Right atrium auricular region (tissue), 2 donors: ENCODE data around the gene PRLR. TPM values are rescaled to one million over a fixed set of nuclear protein-coding genes. Genes with fewer than 3 reads are reported as not detected.

Source experiments
- DNase-seq: peaks from one replicate; pipeline ENCODE4 v3.0.0-alpha.2; 2019; ENCODE audit warnings: low spot score
- H3K27ac ChIP-seq, 2 donors: fragments of 200-600 bp; sonication (generic); 1 replicate in 1 of 2; 2 replicates in 1 of 2; pipeline ENCODE4 v1.5.1; 2016 to 2019
- H3K27me3 ChIP-seq, 2 donors: fragments of 200-600 bp; sonication (generic); one replicate each; pipeline versions ENCODE4 v1.5.1 to v1.6.0; 2017 to 2019
- H3K36me3 ChIP-seq: fragments of 200-600 bp; sonication (generic); one replicate; pipeline ENCODE4 v1.5.1; 2016
- H3K4me1 ChIP-seq, 2 donors: fragments of 200-600 bp; sonication (generic); one replicate each; pipeline versions ENCODE4 v1.5.1 to v1.6.0; 2017 to 2019
- H3K4me3 ChIP-seq, 2 donors: fragments of 200-600 bp; sonication (generic); 1 replicate in 1 of 2; 2 replicates in 1 of 2; pipeline ENCODE4 v1.5.1; 2017 to 2019; ENCODE audit warnings: mild to moderate bottlenecking in 1 of 2, moderate library complexity in 1 of 2
- H3K9me3 ChIP-seq, 2 donors: fragments of 200-600 bp; sonication (generic); one replicate each; pipeline ENCODE4 v1.5.1; 2019
- total RNA-seq, 2 donors: library from RNA; depleted of rRNA; stranded (reverse); fragments of >200 nt; gene quantifications; one replicate each; pipeline ENCODE4 v1.1.0, GENCODE V29; 2016
- TF ChIP-seq, protein P1 (sequence below), 2 donors: fragments of 200-600 bp; sonication (generic); IDR thresholded peaks; one replicate each; pipeline ENCODE4 v1.5.1; 2019; ENCODE audit warnings: antibody characterized with exemption in 2 of 2

Gene PRLR
- total RNA-seq, 2 donors from 2014 or later = 0.15 to 0.31 TPM

DNA sequence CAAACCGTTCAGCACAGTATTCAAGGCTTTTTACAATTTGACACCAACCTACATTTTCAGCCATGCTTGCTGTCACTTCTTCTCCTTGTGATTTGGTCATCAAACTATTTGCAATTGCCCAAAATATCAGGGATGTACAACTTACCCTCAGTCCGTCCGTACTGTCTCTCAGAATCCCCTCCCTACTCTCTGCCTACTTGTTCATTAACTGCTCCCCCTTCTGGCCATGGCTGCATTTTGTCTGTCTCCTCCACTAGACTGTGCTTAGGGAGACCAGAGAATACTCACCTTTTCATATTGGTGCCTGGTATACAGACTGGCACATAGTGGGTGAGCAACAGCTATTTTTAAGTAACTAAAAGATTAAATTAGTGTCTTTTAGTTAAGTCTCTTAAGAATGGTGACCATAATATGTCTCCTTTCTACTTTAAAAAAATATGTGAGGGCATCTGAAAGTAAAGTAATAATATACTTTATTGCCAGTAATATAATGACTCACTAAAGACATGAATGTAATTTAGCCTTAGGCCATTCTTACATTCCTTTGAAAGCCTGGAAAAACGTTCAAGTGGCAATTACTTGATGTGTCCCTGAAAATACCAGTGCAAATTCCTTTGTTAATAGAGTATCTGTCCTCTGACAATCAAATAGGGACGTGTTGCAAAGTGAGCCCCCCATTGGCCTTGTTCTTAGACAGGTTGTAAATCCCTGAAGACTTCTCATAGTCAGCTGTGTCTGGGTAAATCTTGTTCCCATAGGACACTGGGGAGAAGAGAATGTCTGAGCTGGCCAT lies 27.8 kb downstream of the PRLR start:
- TF ChIP-seq, protein P1, sequence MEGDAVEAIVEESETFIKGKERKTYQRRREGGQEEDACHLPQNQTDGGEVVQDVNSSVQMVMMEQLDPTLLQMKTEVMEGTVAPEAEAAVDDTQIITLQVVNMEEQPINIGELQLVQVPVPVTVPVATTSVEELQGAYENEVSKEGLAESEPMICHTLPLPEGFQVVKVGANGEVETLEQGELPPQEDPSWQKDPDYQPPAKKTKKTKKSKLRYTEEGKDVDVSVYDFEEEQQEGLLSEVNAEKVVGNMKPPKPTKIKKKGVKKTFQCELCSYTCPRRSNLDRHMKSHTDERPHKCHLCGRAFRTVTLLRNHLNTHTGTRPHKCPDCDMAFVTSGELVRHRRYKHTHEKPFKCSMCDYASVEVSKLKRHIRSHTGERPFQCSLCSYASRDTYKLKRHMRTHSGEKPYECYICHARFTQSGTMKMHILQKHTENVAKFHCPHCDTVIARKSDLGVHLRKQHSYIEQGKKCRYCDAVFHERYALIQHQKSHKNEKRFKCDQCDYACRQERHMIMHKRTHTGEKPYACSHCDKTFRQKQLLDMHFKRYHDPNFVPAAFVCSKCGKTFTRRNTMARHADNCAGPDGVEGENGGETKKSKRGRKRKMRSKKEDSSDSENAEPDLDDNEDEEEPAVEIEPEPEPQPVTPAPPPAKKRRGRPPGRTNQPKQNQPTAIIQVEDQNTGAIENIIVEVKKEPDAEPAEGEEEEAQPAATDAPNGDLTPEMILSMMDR (IDR thresholded peaks at IDR 0.05) = peak in 1 of 2 donors; percentile 58
- no peaks in the 10 kb centered on the region for H3K36me3 ChIP-seq
- H3K4me3 ChIP-seq = no peak overlapping the region
- no peaks in the 10 kb centered on the region for H3K9me3 ChIP-seq
- H3K27me3 ChIP-seq = no peaks in the 10 kb centered on the region
- H3K4me1 ChIP-seq = peaks cover 0 to 17% of the 10 kb centered on the region in 2 donors
- no peak overlapping the region for H3K27ac ChIP-seq
- no peak for DNase-seq

DNA sequence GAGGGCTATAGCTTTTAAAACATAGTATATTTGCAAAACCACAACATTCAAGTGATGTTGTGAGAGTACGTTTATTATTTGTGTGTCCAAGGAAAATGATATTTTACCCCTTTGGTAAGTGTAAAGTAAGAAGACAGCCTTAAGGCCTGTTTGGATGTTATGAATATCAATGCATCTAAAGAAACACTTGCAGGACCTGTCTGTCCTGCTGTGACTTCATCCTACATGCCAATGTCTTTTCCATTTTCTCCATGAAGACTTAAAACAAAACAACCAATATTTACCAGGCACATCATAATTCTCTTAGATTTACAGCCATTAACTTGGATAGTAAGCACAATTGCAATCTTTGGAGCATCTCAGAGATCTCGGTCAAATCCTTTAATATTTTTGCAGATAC lies 29.0 kb downstream of the PRLR start:
- Histone ChIP-seq H3K4me3 (no peak overlapping the region), H3K9me3 (no peaks in the 10 kb centered on the region), H3K27me3 (no peaks in the 10 kb centered on the region), H3K36me3 (no peaks in the 10 kb centered on the region), H3K27ac (no peak overlapping the region), H3K4me1 (peaks cover 0 to 17% of the 10 kb centered on the region in 2 donors)
- DNase-seq = no peak
- TF ChIP-seq, protein P1 (IDR thresholded peaks at IDR 0.05) = no peak

DNA sequence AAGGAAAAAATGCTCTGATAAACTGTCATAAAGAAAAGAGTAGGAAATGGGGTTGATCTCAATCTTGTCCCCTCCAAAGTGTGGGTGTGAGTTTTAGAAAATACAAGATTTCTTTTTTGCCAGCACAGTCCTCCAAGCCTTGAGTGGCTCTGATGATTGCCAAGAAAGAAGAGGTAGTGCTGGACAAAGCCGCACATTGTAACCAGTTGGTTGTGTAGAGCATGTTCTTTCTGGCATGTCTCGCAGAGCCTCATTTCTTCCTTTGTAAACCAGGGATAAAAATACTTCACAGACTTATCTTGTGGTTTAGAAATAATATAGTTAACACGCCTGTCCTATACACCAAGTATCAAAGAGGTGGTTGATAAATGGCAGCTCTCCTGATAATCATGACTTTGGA lies 30.4 kb downstream of the PRLR start:
- no peak overlapping the region for H3K4me3 ChIP-seq
- no peak overlapping the region for H3K27ac ChIP-seq
- no peaks in the 10 kb centered on the region for H3K36me3 ChIP-seq
- no peaks in the 10 kb centered on the region for H3K27me3 ChIP-seq
- H3K4me1 ChIP-seq = peaks cover 0 to 17% of the 10 kb centered on the region in 2 donors
- TF ChIP-seq, protein P1 (IDR thresholded peaks at IDR 0.05) = no peak
- H3K9me3 ChIP-seq = no peaks in the 10 kb centered on the region
- DNase-seq = no peak

DNA sequence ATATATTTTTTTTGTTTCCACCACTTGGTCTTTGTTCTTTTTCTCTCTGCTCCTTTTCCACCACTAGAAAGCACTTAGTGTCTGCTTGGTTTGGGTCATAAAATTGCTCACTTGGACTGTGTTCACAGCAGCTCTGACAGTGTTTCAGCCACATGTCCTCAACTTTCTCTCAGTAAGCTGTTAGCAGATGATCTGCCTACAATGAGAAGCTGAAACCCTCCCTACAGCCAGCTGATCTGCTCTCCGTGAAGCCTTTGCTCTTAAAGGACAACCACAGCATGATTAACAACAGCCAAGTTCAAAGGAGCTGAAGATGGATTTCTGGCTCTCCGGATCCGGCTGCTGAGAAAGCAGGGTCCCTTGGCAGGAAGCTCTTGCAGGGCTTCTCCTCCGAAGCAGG lies 31.6 kb downstream of the PRLR start:
- Histone ChIP-seq H3K27me3 (no peaks in the 10 kb centered on the region), H3K27ac (no peak overlapping the region), H3K9me3 (no peaks in the 10 kb centered on the region), H3K4me1 (peaks cover 0 to 17% of the 10 kb centered on the region in 2 donors), H3K4me3 (no peak overlapping the region), H3K36me3 (no peaks in the 10 kb centered on the region)
- DNase-seq = no peak
- TF ChIP-seq, protein P1 (IDR thresholded peaks at IDR 0.05) = no peak

DNA sequence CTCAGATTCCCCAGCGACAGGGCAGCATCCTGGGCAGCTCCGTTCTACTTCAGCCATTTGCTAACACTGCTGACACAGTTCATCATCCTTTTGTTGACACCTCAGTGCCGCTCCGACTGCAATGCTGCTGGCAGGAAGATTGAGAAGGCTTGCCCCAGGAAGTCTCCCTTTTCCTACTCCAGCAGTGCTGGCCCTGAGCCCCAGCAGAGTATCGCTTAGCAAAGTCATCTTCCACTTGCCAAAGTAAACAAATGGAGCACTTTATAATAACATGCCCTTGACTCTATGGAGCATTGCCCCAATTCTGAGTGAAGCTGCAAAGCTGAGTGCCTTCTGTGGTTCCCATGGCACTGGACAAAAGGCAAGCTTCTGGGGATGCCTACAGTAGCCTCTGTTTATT lies 32.2 kb downstream of the PRLR start:
- H3K9me3 ChIP-seq = no peaks in the 10 kb centered on the region
- H3K27ac ChIP-seq = no peak overlapping the region
- no peak for DNase-seq
- H3K4me1 ChIP-seq = peaks cover 0 to 17% of the 10 kb centered on the region in 2 donors
- TF ChIP-seq, protein P1 (IDR thresholded peaks at IDR 0.05) = no peak
- no peaks in the 10 kb centered on the region for H3K36me3 ChIP-seq
- no peaks in the 10 kb centered on the region for H3K27me3 ChIP-seq
- no peak overlapping the region for H3K4me3 ChIP-seq

DNA sequence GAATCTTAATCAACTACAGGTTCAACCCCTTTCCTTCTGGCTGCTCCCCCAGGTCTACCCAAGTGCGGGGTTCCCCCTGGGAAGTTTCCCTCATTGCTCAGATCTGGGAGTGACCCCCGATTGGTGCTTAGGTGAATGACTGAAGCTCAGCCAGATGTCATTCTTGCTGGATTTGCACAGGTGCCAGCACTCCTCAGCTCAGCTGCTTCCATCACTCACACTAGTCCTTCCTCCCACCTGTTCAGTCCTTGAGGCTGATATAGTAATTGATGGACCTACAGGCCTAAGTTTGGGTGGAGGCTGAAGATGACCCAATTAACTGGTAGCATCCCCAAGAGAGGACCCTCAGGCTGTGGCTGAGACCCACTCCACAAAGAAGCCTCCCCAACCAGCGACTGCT lies 32.9 kb downstream of the PRLR start:
- no peak for DNase-seq
- no peaks in the 10 kb centered on the region for H3K9me3 ChIP-seq
- TF ChIP-seq, protein P1 (IDR thresholded peaks at IDR 0.05) = no peak

More for the DNA sequence above, 32.9 kb downstream of the PRLR start:
- H3K4me1 ChIP-seq = peaks cover 0 to 17% of the 10 kb centered on the region in 2 donors
- no peak overlapping the region for H3K4me3 ChIP-seq
- no peak overlapping the region for H3K27ac ChIP-seq
- H3K36me3 ChIP-seq = no peaks in the 10 kb centered on the region
- H3K27me3 ChIP-seq = no peaks in the 10 kb centered on the region
